ENCODE results near the gene NTSR2. TPM values are rescaled to one million over a fixed set of nuclear protein-coding genes. Genes with fewer than 3 reads are reported as not detected.
"Not testable (repeated sequence)": the region's sequence is repeated elsewhere in the genome, so short reads cannot be mapped to it uniquely, and the experiment has no call there.

Gene NTSR2
- total RNA-seq, 4 donors from 2014 or later: not detected

DNA sequence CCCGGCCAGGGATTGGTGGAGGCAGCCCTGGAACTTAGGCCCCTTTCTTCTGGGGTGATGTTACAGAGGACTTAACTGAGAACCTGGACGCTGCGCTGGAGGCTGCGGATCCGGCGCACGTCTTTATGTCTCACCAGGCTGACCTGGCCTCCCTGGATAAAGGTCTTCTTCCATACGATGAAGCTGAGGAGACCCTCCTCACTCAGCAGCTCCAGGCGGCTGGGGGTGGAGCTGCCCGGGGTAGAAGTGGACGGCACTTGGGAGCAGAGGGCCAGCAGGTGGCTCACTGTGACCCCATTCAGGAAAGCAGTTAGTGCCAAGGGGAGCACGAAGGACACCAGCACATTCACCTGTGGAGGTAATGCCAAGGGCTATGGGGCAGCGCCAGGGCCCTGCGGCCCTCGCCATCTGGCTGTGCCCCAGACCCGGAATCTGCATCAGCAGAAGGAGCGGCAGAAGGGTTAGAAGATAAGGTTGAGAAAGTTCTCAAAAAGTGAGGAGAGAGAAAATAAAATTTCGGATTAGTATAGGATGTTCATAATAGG lies 8.0 kb downstream of the NTSR2 start:
- no peaks in the 10 kb centered on the region for H3K36me3 ChIP-seq
- no peak overlapping the region for H3K27ac ChIP-seq
- no peak for ATAC-seq
- peaks cover 48% of the 10 kb centered on the region for H3K27me3 ChIP-seq
- H3K4me3 ChIP-seq: no peak overlapping the region
- peaks cover 0 to 13% (median 0%) of the 10 kb centered on the region in 3 donors for H3K9me3 ChIP-seq
- 82 to 97% methylated on average over 6 to 7 of the region's 18 CpGs for WGBS, 2 donors (ENCODE audit: low coverage in 1 of 2)
- TF ChIP-seq POLR2AphosphoS5 (IDR thresholded peaks at IDR 0.05) (no peak), EP300 (IDR thresholded peaks at IDR 0.05) (no peak), POLR2A (IDR thresholded peaks at IDR 0.05) (no peak)
- TF ChIP-seq, protein P1, sequence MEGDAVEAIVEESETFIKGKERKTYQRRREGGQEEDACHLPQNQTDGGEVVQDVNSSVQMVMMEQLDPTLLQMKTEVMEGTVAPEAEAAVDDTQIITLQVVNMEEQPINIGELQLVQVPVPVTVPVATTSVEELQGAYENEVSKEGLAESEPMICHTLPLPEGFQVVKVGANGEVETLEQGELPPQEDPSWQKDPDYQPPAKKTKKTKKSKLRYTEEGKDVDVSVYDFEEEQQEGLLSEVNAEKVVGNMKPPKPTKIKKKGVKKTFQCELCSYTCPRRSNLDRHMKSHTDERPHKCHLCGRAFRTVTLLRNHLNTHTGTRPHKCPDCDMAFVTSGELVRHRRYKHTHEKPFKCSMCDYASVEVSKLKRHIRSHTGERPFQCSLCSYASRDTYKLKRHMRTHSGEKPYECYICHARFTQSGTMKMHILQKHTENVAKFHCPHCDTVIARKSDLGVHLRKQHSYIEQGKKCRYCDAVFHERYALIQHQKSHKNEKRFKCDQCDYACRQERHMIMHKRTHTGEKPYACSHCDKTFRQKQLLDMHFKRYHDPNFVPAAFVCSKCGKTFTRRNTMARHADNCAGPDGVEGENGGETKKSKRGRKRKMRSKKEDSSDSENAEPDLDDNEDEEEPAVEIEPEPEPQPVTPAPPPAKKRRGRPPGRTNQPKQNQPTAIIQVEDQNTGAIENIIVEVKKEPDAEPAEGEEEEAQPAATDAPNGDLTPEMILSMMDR (IDR thresholded peaks at IDR 0.05): no peak
- no peaks in the 10 kb centered on the region for H3K4me1 ChIP-seq

DNA sequence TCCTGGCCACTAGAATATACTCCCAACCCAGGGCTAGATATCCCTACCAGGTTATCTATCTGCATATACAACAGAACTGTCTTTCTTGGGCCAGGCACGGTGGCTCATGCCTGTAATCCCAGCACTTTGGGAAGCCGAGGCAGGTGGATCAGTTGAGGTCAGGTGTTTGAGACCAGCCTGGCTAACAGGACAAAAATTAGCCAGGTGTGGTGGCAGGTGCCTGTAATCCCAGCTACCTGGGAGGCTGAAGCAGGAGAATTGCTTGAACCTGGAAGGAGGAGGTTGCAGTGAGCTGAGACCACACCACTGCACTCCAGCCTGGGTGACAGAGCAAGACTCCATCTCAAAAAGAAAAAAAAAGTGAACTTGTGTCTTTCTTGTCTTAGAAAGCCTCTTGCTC lies 9.6 kb downstream of the NTSR2 start:
- H3K4me1 ChIP-seq, H3K36me3 ChIP-seq, ATAC-seq, H3K4me3 ChIP-seq, H3K27ac ChIP-seq: not testable (repeated sequence)
- H3K9me3 ChIP-seq: peaks cover 0 to 13% (median 0%) of the 10 kb centered on the region in 3 donors
- H3K27me3 ChIP-seq: peaks cover 40% of the 10 kb centered on the region
- WGBS, 2 donors (ENCODE audit: low coverage in 1 of 2): 67% methylated on average over 1 of the region's 2 CpGs; no CpG with 5 or more reads in 1 of the 2 donors

DNA sequence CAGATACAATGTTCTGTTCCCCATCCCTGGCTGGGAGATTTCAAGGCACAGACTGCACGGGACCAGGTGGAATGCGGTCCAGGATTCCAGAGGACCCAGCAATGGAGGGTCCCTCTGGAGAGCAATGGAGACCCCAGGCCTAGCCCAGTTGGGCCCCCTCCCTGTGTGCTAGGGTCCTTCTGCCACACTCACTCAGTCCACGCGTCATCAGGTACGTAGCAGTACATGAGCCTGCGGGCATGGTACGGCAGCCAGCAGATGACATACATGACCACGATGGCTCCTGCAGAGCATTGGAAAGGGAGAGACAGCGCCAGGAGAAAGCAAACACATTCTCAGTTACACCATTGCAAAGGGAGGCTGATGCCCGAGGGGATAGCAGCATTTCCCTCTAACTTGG lies 10.1 kb downstream of the NTSR2 start:
- H3K4me3 ChIP-seq: no peak overlapping the region
- no peaks in the 10 kb centered on the region for H3K36me3 ChIP-seq
- no peak overlapping the region for H3K27ac ChIP-seq
- 89 to 100% methylated on average over 1 to 5 of the region's 10 CpGs for WGBS, 2 donors (ENCODE audit: low coverage in 1 of 2)
- TF ChIP-seq, protein P1 (IDR thresholded peaks at IDR 0.05): no peak
- TF ChIP-seq POLR2A (IDR thresholded peaks at IDR 0.05) (no peak), POLR2AphosphoS5 (IDR thresholded peaks at IDR 0.05) (no peak), EP300 (IDR thresholded peaks at IDR 0.05) (no peak)
- peaks cover 40% of the 10 kb centered on the region for H3K27me3 ChIP-seq
- ATAC-seq: no peak
- H3K4me1 ChIP-seq: no peaks in the 10 kb centered on the region
- H3K9me3 ChIP-seq: peaks cover 0 to 13% (median 0%) of the 10 kb centered on the region in 3 donors

DNA sequence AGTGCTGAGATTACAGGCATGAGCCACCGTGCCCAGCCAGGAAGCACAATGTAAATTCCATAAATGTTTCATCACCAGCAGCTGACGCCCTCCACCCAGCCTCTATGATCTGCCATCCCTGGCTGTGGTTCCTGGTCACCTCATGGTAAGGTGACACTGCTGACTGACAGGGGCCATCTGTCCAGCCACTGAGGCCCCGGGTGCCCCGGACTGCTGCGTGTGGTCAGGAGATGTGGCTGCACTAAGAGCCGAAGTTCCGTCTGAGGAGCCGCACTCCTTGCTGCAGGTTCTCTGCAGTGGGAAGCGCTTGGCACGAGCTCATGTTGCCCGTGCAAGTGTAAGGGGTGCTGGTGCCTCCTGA lies 10.9 kb downstream of the NTSR2 start:
- no peak for ATAC-seq
- Histone ChIP-seq H3K9me3 (peaks cover 0 to 13% (median 0%) of the 10 kb centered on the region in 3 donors), H3K27ac (no peak overlapping the region), H3K36me3 (no peaks in the 10 kb centered on the region), H3K27me3 (peaks cover 40% of the 10 kb centered on the region), H3K4me1 (no peaks in the 10 kb centered on the region), H3K4me3 (no peak overlapping the region)
- no CpG with 5 or more reads among the region's 11 CpGs for WGBS, 2 donors (ENCODE audit: low coverage in 1 of 2)
- TF ChIP-seq POLR2AphosphoS5 (IDR thresholded peaks at IDR 0.05): no peak
- TF ChIP-seq, protein P1 (IDR thresholded peaks at IDR 0.05): no peak
- no peak for TF ChIP-seq EP300 (IDR thresholded peaks at IDR 0.05)
- TF ChIP-seq POLR2A (IDR thresholded peaks at IDR 0.05): no peak

DNA sequence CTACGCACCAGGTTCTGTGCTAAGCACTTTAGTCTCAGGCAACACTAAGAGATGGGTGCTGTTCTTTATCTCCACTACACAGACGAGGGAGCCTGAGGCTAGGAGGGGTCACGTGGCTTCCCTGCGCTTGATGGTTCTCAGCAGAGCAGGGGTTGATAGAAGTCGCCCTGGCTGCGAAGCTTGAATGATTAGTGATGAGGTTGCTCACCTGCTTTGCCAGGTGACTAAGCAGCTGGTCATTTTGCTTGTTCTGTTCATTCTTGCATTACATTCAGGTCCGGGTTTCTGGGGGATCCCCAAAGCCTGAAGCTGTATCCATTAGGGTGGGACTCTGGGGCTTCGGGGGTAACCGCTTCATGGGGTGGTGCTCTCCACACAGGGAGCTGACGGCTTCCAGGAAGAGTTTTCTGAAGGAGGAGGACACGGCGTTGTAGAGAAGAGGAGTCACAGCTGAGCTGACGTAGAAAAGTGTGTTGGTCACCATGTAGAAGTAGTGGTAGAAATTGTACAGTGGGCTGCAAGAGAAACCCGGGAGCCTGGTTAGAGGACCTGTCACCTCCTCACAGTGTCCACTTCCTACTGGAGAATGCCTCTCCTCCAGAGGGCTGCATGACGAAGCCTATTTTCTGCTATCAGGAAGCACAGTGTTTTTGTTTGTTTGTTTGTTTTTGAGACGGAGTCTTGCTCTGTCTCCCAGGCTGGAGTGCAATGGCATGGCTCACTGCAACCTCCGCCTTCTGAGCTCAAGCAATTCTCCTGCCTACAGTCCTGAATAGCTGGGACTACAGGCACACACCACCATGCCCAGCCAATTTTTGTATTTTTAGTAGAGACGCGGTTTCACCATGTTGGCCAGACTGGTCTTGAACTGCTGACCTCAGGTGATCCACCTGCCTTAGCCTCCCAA lies 11.5 kb downstream of the NTSR2 start:
- Histone ChIP-seq H3K27ac (no peak overlapping the region), H3K9me3 (peaks cover 0 to 13% (median 0%) of the 10 kb centered on the region in 3 donors), H3K36me3 (no peaks in the 10 kb centered on the region), H3K27me3 (peaks cover 40% of the 10 kb centered on the region), H3K4me1 (no peaks in the 10 kb centered on the region), H3K4me3 (no peak overlapping the region)
- TF ChIP-seq POLR2AphosphoS5 (IDR thresholded peaks at IDR 0.05): no peak
- no peak for ATAC-seq
- WGBS, 2 donors (ENCODE audit: low coverage in 1 of 2): 74 to 100% methylated on average over 1 to 14 of the region's 19 CpGs

DNA sequence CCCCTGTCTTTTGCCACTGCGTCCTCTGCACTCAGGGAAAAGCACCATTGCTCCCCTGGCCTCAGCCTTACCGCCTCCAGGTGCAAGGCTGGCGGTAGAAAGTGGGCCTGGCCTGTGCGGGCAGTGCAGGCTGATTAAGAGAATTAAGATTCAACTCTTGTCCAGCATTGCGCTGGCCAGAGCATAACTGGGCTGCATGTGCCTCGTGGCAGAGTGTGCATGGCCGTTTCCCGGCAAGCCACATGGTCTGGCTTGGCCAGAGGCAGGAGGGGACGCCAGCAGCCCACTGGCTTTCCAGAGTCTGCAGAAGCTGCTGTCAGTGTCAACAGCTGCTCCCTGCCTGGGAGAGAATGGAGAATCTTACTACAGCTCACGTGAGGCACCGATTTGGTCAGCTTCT lies 12.3 kb downstream of the NTSR2 start:
- Histone ChIP-seq H3K4me1 (no peaks in the 10 kb centered on the region), H3K9me3 (peaks cover 0 to 6% (median 0%) of the 10 kb centered on the region in 3 donors), H3K27ac (no peak overlapping the region), H3K36me3 (no peaks in the 10 kb centered on the region), H3K4me3 (no peak overlapping the region), H3K27me3 (peaks cover 35% of the 10 kb centered on the region)
- ATAC-seq: no peak
- 20% methylated on average over 1 of the region's 11 CpGs; no CpG with 5 or more reads in 1 of the 2 donors for WGBS, 2 donors (ENCODE audit: low coverage in 1 of 2)
- TF ChIP-seq POLR2A (IDR thresholded peaks at IDR 0.05): no peak
